WTC11 (cell line): ENCODE results near the gene CFAP119.

Experiments
- ATF2 ChIP-seq: sonication (generic); formaldehyde crosslinking; IDR thresholded peaks from 2 replicates; pipeline ENCODE4 v1.8.1; 2022; ENCODE audit warnings: low read depth, missing genetic modification reagents, borderline replicate concordance
- ATF3 ChIP-seq: sonication (generic); formaldehyde crosslinking; conservative IDR thresholded peaks from 2 replicates; pipeline ENCODE4 v1.8.1; 2022; ENCODE audit warnings: mild to moderate bottlenecking, missing genetic modification reagents
- CTCF ChIP-seq: fragments of 200-600 bp; IDR thresholded peaks from 2 replicates; pipeline ENCODE4 v1.8.0; 2022; ENCODE audit warnings: antibody characterized with exemption
- FOXK1 ChIP-seq: sonication (generic); formaldehyde crosslinking; IDR thresholded peaks from 2 replicates; pipeline ENCODE4 v1.8.0; 2022; ENCODE audit warnings: mild to moderate bottlenecking, moderate library complexity, missing genetic modification reagents
- IRF1 ChIP-seq: sonication (generic); formaldehyde crosslinking; IDR thresholded peaks from 2 replicates; pipeline ENCODE4 v1.8.0; 2023; ENCODE audit warnings: missing genetic modification reagents
- JAZF1 ChIP-seq: fragments of 250-450 bp; sonication (Bioruptor Pico); IDR thresholded peaks from 2 replicates; pipeline ENCODE4 v1.9.0; 2021; ENCODE audit warnings: moderate library complexity, mild to moderate bottlenecking, inconsistent platforms
- KAT7 ChIP-seq: sonication (generic); formaldehyde crosslinking; IDR thresholded peaks from 2 replicates; pipeline ENCODE4 v1.8.1; 2023; ENCODE audit warnings: missing genetic modification reagents, mild to moderate bottlenecking, borderline replicate concordance
- MXD4 ChIP-seq: fragments of 250-450 bp; sonication (Bioruptor Pico); IDR thresholded peaks from 2 replicates; pipeline ENCODE4 v1.8.0; 2021; ENCODE audit warnings: mild to moderate bottlenecking, moderate library complexity, borderline replicate concordance
- PRRX2 ChIP-seq: fragments of 250-450 bp; sonication (Bioruptor Pico); IDR thresholded peaks from 2 replicates; pipeline ENCODE4 v1.8.0; 2021; ENCODE audit warnings: mild to moderate bottlenecking
- RELA ChIP-seq: sonication (generic); formaldehyde crosslinking; IDR thresholded peaks from 2 replicates; pipeline ENCODE4 v1.8.1; 2022; ENCODE audit warnings: missing genetic modification reagents, mild to moderate bottlenecking, borderline replicate concordance
- SMAD3 ChIP-seq: sonication (generic); formaldehyde crosslinking; IDR thresholded peaks from 2 replicates; pipeline ENCODE4 v1.8.0; 2022; ENCODE audit warnings: missing genetic modification reagents, mild to moderate bottlenecking, borderline replicate concordance
- ZNF219 ChIP-seq: sonication (generic); formaldehyde crosslinking; IDR thresholded peaks from 2 replicates; pipeline ENCODE4 v1.8.0; 2023; ENCODE audit warnings: missing genetic modification reagents, mild to moderate bottlenecking, borderline replicate concordance
- ZNF281 ChIP-seq: sonication (generic); formaldehyde crosslinking; IDR thresholded peaks from 2 replicates; pipeline ENCODE4 v1.8.0; 2023; ENCODE audit warnings: mild to moderate bottlenecking, missing genetic modification reagents
- ZNF317 ChIP-seq: sonication (generic); formaldehyde crosslinking; IDR thresholded peaks from 2 replicates; pipeline ENCODE4 v1.8.1; 2023; ENCODE audit warnings: low read depth, mild to moderate bottlenecking, moderate library complexity, missing genetic modification reagents, borderline replicate concordance

GRCh38 chr16:30744183-30744582, 17.7 kb downstream of the CFAP119 start:
- TF ChIP-seq ZNF317 (CRISPR knock-in tag) (no peak), CTCF (no peak), ZNF281 (no peak), JAZF1 (CRISPR knock-in tag) (no peak), FOXK1 (no peak), MXD4 (CRISPR knock-in tag) (no peak), RELA (CRISPR knock-in tag) (no peak), ZNF219 (CRISPR knock-in tag) (no peak), PRRX2 (no peak), SMAD3 (CRISPR knock-in tag) (no peak), KAT7 (CRISPR knock-in tag) (no peak), ATF2 (no peak), ATF3 (CRISPR knock-in tag) (no peak), IRF1 (CRISPR knock-in tag) (no peak)
